Measurements from ENCODE around the gene FBXO9. TPM values are rescaled to one million over a fixed set of nuclear protein-coding genes. Genes with fewer than 3 reads are reported as not detected.

Gene FBXO9
- total and polyA plus RNA-seq, 2 of the 8 experiments (the other 6 are each of a cell fraction or from before 2014, with no cell fraction given): 41.3 to 50.9 TPM

GRCh38 chr6:53026526-53026925, 38.7 kb upstream of the FBXO9 start:
- no peak overlapping the region for H2BK5ac ChIP-seq (ENCODE audit: low read depth, low read length)
- no peaks in the 10 kb centered on the region for H3K9me3 ChIP-seq (ENCODE audit: insufficient read depth in 2 of 2, low read depth in 1 of 2, low read length in 1 of 2)
- H3K4me2 ChIP-seq (ENCODE audit: insufficient read depth in 1 of 2, low read depth in 2 of 2, low read length in 2 of 2): no peak overlapping the region
- H4K8ac ChIP-seq (ENCODE audit: extremely low read depth, insufficient read depth, low read length): no peak overlapping the region
- WGBS, 2 experiments (ENCODE audit: extremely low coverage in 1 of 2, insufficient coverage in 1 of 2, insufficient read length in 1 of 2, insufficient replicate concordance in 2 of 2, low coverage in 1 of 2, low lambda C conversion rate in 2 of 2, missing lambda C conversion rate in 1 of 2): 100% methylated on average over 3 of the region's 3 CpGs; no CpG with 5 or more reads in 1 of the 2 experiments
- no peak overlapping the region for H2BK12ac ChIP-seq (ENCODE audit: low read depth, low read length)
- H2BK15ac ChIP-seq (ENCODE audit: low read length): no peak overlapping the region
- H3K18ac ChIP-seq (ENCODE audit: extremely low read depth, low read length): no peak overlapping the region
- H3K14ac ChIP-seq (ENCODE audit: insufficient read length): no peak overlapping the region
- no peak overlapping the region for H2BK120ac ChIP-seq (replicated peaks; ENCODE audit: low read depth, low read length)
- H3K36me3 ChIP-seq (ENCODE audit: control insufficient read depth in 2 of 4, insufficient read depth in 4 of 4, low read length in 3 of 4): peaks cover 0 to 12% (median 3%) of the 10 kb centered on the region in 4 experiments; a peak in 4 of 8 replicates
- no peak overlapping the region for H3K4me3 ChIP-seq (ENCODE audit: extremely low read depth in 1 of 4, insufficient read depth in 2 of 4, low read depth in 3 of 4, low read length in 4 of 4)
- H3K23me2 ChIP-seq (ENCODE audit: low read depth, low read length): no peaks in the 10 kb centered on the region
- FAIRE-seq (no peak), DNase-seq (ENCODE audit: low read depth in 1 of 2, low spot score in 2 of 2) (no peak)
- no peaks in the 10 kb centered on the region for H3K4me1 ChIP-seq (replicated peaks in 1 of 4; ENCODE audit: control insufficient read depth in 3 of 4, insufficient read depth in 4 of 4, low read length in 3 of 4)
- no peak overlapping the region for H4K5ac ChIP-seq (ENCODE audit: insufficient read length, low read depth, low read length)
- H4K20me1 ChIP-seq (replicated peaks in 1 of 2; ENCODE audit: control insufficient read depth in 1 of 2, insufficient read depth in 2 of 2, low read length in 2 of 2): no peaks in the 10 kb centered on the region
- H2AFZ ChIP-seq (ENCODE audit: low read length): no peak overlapping the region
- no peak overlapping the region for H3K9ac ChIP-seq (replicated peaks in 1 of 4; ENCODE audit: extremely low read depth in 1 of 4, low read depth in 3 of 4, low read length in 3 of 4)
- no peak overlapping the region for H2BK20ac ChIP-seq (ENCODE audit: low read length)
- H3K56ac ChIP-seq (replicated peaks; ENCODE audit: insufficient read length, low read depth, low read length): no peak overlapping the region
- no peak overlapping the region for H3K27ac ChIP-seq (ENCODE audit: low read depth, low read length)
- H3K4ac ChIP-seq (replicated peaks; ENCODE audit: insufficient read length, low read depth, low read length): no peak overlapping the region
- no peak overlapping the region for H4K91ac ChIP-seq (replicated peaks; ENCODE audit: insufficient read length, low read length)
- POLR2A ChIA-PET (ENCODE audit: partially characterized antibody): no interaction called here
- H3K79me2 ChIP-seq (ENCODE audit: control insufficient read depth in 1 of 2, insufficient read depth in 2 of 2, low read length in 2 of 2): no peaks in the 10 kb centered on the region
- no peak overlapping the region for H3K23ac ChIP-seq (ENCODE audit: insufficient read length)
- CTCF ChIA-PET (ENCODE audit: partially characterized antibody): interaction anchor here (0.6 to 1.6 kb wide), 2 partner anchors 9 to 22 kb away, joined by 3 to 4 read pairs; no protein-coding TSS in a partner anchor
- H3K79me1 ChIP-seq (ENCODE audit: low read depth, low read length): no peaks in the 10 kb centered on the region
- H3K27me3 ChIP-seq (replicated peaks in 1 of 4; ENCODE audit: control insufficient read depth in 3 of 4, extremely low read depth in 1 of 4, insufficient read depth in 3 of 4, low read length in 3 of 4): no peaks in the 10 kb centered on the region
- H2AK5ac ChIP-seq (ENCODE audit: low read depth, low read length): no peak overlapping the region
- TF ChIP-seq SIRT6 (IDR thresholded peaks at IDR 0.05; ENCODE audit: low read length) (no peak), HDAC6 (IDR thresholded peaks at IDR 0.05; ENCODE audit: low read depth, low read length) (no peak), RFX5 (IDR thresholded peaks at IDR 0.05; ENCODE audit: borderline replicate concordance, low read depth, low read length) (no peak), PHF8 (conservative IDR thresholded peaks at IDR 0.05; ENCODE audit: low read depth, low read length) (no peak), SUZ12 (IDR thresholded peaks at IDR 0.05; ENCODE audit: low read length) (no peak), BRCA1 (IDR thresholded peaks at IDR 0.05; ENCODE audit: low read depth, low read length) (no peak), RBBP5 (IDR thresholded peaks at IDR 0.05; ENCODE audit: borderline replicate concordance, low read depth, low read length) (no peak), CHD1 (IDR thresholded peaks at IDR 0.05; ENCODE audit: low read depth, low read length) (no peak), SAP30 (IDR thresholded peaks at IDR 0.05; ENCODE audit: insufficient read depth, insufficient replicate concordance, low read length) (no peak), YY1 (IDR thresholded peaks at IDR 0.05; ENCODE audit: low read depth, low read length) (no peak), KDM4A (IDR thresholded peaks at IDR 0.05; ENCODE audit: low read depth, low read length, severe bottlenecking) (no peak), RNF2 (IDR thresholded peaks at IDR 0.05; ENCODE audit: borderline replicate concordance, low read depth, low read length, missing control alignments, poor library complexity, severe bottlenecking) (no peak), SP4 (IDR thresholded peaks at IDR 0.05; ENCODE audit: low read length) (no peak), SP2 (IDR thresholded peaks at IDR 0.05; ENCODE audit: low read length) (no peak), CREB1 (IDR thresholded peaks at IDR 0.05) (no peak)
